PC-9 (cell line): ENCODE results near the gene NFAM1.

Experiments
- EZH2 ChIP-seq: fragments of 200-600 bp; sonication (generic); IDR thresholded peaks from 2 replicates; pipeline ENCODE4 v1.8.0; 2017; ENCODE audit warnings: antibody characterized with exemption, low read depth
- TF ChIP-seq, protein P1 (sequence below): fragments of 200-600 bp; sonication (generic); conservative IDR thresholded peaks from 2 replicates; pipeline ENCODE4 v1.6.1; 2017; ENCODE audit warnings: mixed run types, antibody characterized with exemption, mild to moderate bottlenecking, moderate library complexity

DNA sequence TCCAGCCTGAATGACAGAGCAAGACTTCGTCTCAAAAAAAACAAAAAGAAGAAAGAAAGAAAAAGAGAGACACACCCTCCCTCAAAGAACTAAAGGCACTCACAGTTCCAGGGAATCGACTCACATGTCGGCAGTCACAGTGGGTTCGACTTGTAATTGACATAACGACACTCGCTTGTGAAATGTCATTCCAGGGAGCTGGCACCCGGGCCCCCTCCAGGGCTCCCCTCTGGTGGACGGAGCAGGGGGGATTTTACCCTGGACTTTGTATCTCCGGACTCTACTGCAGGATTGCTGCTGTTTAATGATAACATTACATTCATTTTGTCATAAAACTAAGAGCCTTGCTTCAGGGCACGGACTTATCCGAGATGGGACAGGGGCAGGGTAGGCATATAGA lies 18.2 kb downstream of the NFAM1 start:
- TF ChIP-seq, protein P1, sequence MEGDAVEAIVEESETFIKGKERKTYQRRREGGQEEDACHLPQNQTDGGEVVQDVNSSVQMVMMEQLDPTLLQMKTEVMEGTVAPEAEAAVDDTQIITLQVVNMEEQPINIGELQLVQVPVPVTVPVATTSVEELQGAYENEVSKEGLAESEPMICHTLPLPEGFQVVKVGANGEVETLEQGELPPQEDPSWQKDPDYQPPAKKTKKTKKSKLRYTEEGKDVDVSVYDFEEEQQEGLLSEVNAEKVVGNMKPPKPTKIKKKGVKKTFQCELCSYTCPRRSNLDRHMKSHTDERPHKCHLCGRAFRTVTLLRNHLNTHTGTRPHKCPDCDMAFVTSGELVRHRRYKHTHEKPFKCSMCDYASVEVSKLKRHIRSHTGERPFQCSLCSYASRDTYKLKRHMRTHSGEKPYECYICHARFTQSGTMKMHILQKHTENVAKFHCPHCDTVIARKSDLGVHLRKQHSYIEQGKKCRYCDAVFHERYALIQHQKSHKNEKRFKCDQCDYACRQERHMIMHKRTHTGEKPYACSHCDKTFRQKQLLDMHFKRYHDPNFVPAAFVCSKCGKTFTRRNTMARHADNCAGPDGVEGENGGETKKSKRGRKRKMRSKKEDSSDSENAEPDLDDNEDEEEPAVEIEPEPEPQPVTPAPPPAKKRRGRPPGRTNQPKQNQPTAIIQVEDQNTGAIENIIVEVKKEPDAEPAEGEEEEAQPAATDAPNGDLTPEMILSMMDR, result no peak
- TF ChIP-seq EZH2, result no peak
